ENCODE results near the gene KDSR.

KDSR gene, protein sequence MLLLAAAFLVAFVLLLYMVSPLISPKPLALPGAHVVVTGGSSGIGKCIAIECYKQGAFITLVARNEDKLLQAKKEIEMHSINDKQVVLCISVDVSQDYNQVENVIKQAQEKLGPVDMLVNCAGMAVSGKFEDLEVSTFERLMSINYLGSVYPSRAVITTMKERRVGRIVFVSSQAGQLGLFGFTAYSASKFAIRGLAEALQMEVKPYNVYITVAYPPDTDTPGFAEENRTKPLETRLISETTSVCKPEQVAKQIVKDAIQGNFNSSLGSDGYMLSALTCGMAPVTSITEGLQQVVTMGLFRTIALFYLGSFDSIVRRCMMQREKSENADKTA

DNA sequence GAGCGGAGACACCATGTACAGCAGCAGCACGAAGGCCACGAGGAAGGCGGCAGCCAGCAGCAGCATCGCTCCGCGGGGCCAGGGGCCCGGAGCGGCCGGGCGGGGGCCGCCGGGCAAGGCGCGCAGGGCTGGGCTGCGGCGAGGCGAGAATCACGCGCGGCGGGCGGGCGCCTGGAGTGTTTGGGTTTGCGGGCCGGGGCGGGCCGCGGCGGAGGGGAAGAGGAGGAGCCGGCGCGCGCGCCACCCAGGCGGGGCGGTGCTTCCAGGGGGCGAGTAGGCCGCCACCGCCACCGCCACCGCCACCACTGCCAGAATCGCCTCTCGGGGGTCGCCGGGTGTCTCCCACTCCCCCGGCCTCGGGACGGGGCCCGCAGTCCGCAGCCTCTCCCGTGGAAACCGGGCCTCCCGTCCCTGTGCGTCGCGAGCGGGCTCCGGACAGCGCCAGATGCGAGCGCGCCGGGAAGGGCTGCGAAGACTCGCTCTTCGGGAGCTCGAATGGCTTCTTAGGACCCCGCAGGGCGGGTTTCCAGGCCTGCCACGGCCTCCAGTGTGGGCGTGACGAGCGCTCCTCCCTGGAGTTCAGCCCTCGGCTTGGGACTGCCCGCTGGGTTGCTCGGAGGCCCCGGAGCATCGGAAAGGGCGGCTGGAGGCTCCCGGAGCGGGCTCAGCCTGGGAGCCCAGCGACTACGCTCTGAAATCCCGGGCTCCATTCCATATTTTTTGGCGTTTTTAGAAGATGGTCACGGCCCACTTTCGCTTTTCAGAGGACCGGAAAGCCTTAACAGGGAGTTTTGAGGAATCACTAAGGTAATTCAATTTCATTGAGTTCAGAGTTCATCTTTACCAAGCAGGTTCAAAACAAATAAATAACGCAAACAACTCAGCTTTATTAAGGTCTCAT, at the start of gene KDSR:
Gene KDSR (minus strand): TSS at position 154 of the 901 bp plus-strand sequence. CDS start 88 bp downstream, at position 66.
- peak; percentile 84 for DNase-seq (ENCODE audit: extremely low spot score)
- POLR2A ChIA-PET, result interaction anchor here (0.6 to 1.0 kb wide), 10 partner anchors 9 to 144 kb away, joined by 3 to 4 read pairs (median 3); no protein-coding TSS in a partner anchor
- TF ChIP-seq ARNT (IDR thresholded peaks at IDR 0.05), result 0 out of 2 replicates have a peak, but pooled peaks have one; percentile 26
- TF ChIP-seq PKNOX1 (IDR thresholded peaks at IDR 0.05), result 0 out of 2 replicates have a peak, but pooled peaks have one; percentile 29
- TF ChIP-seq SP1 (IDR thresholded peaks at IDR 0.05), result no peak
- TF ChIP-seq CTBP1 (IDR thresholded peaks at IDR 0.05; ENCODE audit: borderline replicate concordance), result peak; percentile 51; the same call in 1 of the 2 replicates
- TF ChIP-seq FOXM1 (IDR thresholded peaks at IDR 0.05; ENCODE audit: borderline replicate concordance), result peak; percentile 75
- TF ChIP-seq ZNF384 (IDR thresholded peaks at IDR 0.05), result no peak
- TF ChIP-seq L3MBTL2 (conservative IDR thresholded peaks at IDR 0.05), result peak; percentile 54
- no peak for TF ChIP-seq FOXA1 (IDR thresholded peaks at IDR 0.05)
- TF ChIP-seq ELF4 (IDR thresholded peaks at IDR 0.05), result no peak
- TF ChIP-seq BHLHE40 (IDR thresholded peaks at IDR 0.05; ENCODE audit: borderline replicate concordance), result no peak
- TF ChIP-seq SUZ12 (IDR thresholded peaks at IDR 0.05), result no peak
- no peak for TF ChIP-seq HDGF (IDR thresholded peaks at IDR 0.05; ENCODE audit: borderline replicate concordance)
- TF ChIP-seq LEF1 (IDR thresholded peaks at IDR 0.05; ENCODE audit: borderline replicate concordance), result no peak
- 0 out of 2 replicates have a peak, but pooled peaks have one; percentile 12 for TF ChIP-seq TARDBP (IDR thresholded peaks at IDR 0.05)
- CTCF ChIA-PET, result interaction anchor here (1.0 kb wide), 1 partner anchor 211 kb away, joined by 3 read pairs; no protein-coding TSS in a partner anchor

DNA sequence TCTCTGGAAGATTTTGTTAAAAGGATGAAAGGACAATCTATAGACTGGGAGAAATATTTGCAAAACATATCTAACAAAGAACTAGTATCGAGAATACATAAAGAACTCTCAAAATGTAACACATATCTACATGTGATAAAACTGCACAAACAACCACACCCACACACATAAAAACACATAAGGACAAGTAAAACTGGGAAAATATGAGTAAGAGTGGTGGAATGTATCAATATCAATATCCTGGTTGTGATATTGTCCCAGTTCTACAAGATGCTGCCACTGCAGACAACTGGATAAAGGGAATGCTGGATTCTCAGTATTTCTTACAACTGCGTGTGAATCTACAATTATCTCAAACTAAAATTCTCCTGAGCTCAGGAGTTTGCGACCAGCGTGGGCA, 45.9 kb upstream of the KDSR start:
- TF ChIP-seq FOXA1 (IDR thresholded peaks at IDR 0.05) (no peak), L3MBTL2 (conservative IDR thresholded peaks at IDR 0.05) (no peak), FOXM1 (IDR thresholded peaks at IDR 0.05; ENCODE audit: borderline replicate concordance) (no peak), BHLHE40 (IDR thresholded peaks at IDR 0.05; ENCODE audit: borderline replicate concordance) (no peak), CTBP1 (IDR thresholded peaks at IDR 0.05; ENCODE audit: borderline replicate concordance) (no peak), HDGF (IDR thresholded peaks at IDR 0.05; ENCODE audit: borderline replicate concordance) (no peak), ELF4 (IDR thresholded peaks at IDR 0.05) (no peak), NFRKB (IDR thresholded peaks at IDR 0.05) (no peak), FOXK2 (IDR thresholded peaks at IDR 0.05) (no peak), TARDBP (IDR thresholded peaks at IDR 0.05) (no peak), ARNT (IDR thresholded peaks at IDR 0.05) (no peak)
- CTCF ChIA-PET, result no interaction called here
- no peak for DNase-seq (ENCODE audit: extremely low spot score)
- POLR2A ChIA-PET, result no interaction called here

- no peak for TF ChIP-seq ELF4 (IDR thresholded peaks at IDR 0.05)
- TF ChIP-seq FOXM1 (IDR thresholded peaks at IDR 0.05; ENCODE audit: borderline replicate concordance), result no peak
- TF ChIP-seq TARDBP (IDR thresholded peaks at IDR 0.05), result no peak
- TF ChIP-seq CTBP1 (IDR thresholded peaks at IDR 0.05; ENCODE audit: borderline replicate concordance), result no peak
- TF ChIP-seq NFRKB (IDR thresholded peaks at IDR 0.05), result no peak
- no peak for TF ChIP-seq SP1 (IDR thresholded peaks at IDR 0.05)
- no peak for TF ChIP-seq PKNOX1 (IDR thresholded peaks at IDR 0.05)
- ChIA-PET POLR2A (interaction anchor here (1.4 kb wide), 1 partner anchor 11 kb away, joined by 5 read pairs; the partner anchor contains the start of gene VPS4B), CTCF (interaction anchor here (0.8 to 0.9 kb wide), 2 partner anchors 29 to 41 kb away, joined by 3 read pairs; no protein-coding TSS in a partner anchor)
- DNase-seq (ENCODE audit: extremely low spot score), result no peak
Measured at GRCh38 chr18:63410792-63411191, 43.8 kb upstream of the KDSR start.

DNA sequence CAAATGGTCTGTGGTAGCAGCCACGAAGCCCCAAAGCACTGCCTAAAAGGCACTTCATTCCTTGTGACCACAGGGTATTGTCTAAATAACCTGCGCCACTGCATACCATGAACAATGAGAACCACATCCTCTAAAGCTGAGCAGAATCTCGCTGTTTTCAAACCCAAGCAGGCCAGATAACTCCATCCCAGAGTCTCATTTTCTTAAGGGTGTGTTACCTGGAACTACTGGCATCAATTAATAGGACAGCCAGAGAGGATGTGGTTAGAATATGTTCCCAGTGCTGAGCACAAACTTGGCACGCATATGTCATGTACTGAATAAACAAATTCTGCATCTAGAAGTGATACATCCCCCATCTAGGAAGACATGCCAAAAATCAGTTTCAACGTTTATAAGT, 42.3 kb upstream of the KDSR start:
- TF ChIP-seq NFRKB (IDR thresholded peaks at IDR 0.05), result no peak
- TF ChIP-seq SP1 (IDR thresholded peaks at IDR 0.05), result no peak
- no peak for TF ChIP-seq FOXM1 (IDR thresholded peaks at IDR 0.05; ENCODE audit: borderline replicate concordance)
- TF ChIP-seq PKNOX1 (IDR thresholded peaks at IDR 0.05), result no peak
- no peak for TF ChIP-seq ELF4 (IDR thresholded peaks at IDR 0.05)
- no peak for TF ChIP-seq ZNF384 (IDR thresholded peaks at IDR 0.05)
- TF ChIP-seq L3MBTL2 (conservative IDR thresholded peaks at IDR 0.05), result no peak
- no peak for TF ChIP-seq BHLHE40 (IDR thresholded peaks at IDR 0.05; ENCODE audit: borderline replicate concordance)
- TF ChIP-seq ARNT (IDR thresholded peaks at IDR 0.05), result no peak
- no peak for TF ChIP-seq HDGF (IDR thresholded peaks at IDR 0.05; ENCODE audit: borderline replicate concordance)
- CTCF ChIA-PET, result no interaction called here
- no peak for DNase-seq (ENCODE audit: extremely low spot score)
- POLR2A ChIA-PET, result interaction anchor here (1.0 kb wide), 1 partner anchor 13 kb away, joined by 3 read pairs; the partner anchor contains the start of gene VPS4B

- POLR2A ChIA-PET, result no interaction called here
- TF ChIP-seq FOXK2 (IDR thresholded peaks at IDR 0.05) (no peak), SUZ12 (IDR thresholded peaks at IDR 0.05) (no peak), ZNF384 (IDR thresholded peaks at IDR 0.05) (no peak), SP1 (IDR thresholded peaks at IDR 0.05) (no peak), NFRKB (IDR thresholded peaks at IDR 0.05) (no peak), ELF4 (IDR thresholded peaks at IDR 0.05) (no peak), HDGF (IDR thresholded peaks at IDR 0.05; ENCODE audit: borderline replicate concordance) (no peak), FOXM1 (IDR thresholded peaks at IDR 0.05; ENCODE audit: borderline replicate concordance) (no peak), L3MBTL2 (conservative IDR thresholded peaks at IDR 0.05) (no peak), PKNOX1 (IDR thresholded peaks at IDR 0.05) (no peak), FOXA1 (IDR thresholded peaks at IDR 0.05) (no peak), ARNT (IDR thresholded peaks at IDR 0.05) (no peak), TARDBP (IDR thresholded peaks at IDR 0.05) (no peak), LEF1 (IDR thresholded peaks at IDR 0.05; ENCODE audit: borderline replicate concordance) (no peak)
- CTCF ChIA-PET, result no interaction called here
- no peak for DNase-seq (ENCODE audit: extremely low spot score)
Measured at GRCh38 chr18:63407734-63408133, 40.7 kb upstream of the KDSR start.

All from HEK293T (cell line).